Testis (tissue), 2 donors: Measurements from ENCODE around the gene CNTN5.

Source experiments
- POLR2A ChIP-seq: fragments of 450-650 bp; IDR thresholded peaks from one replicate; pipeline ENCODE4 v1.6.1; 2017; ENCODE audit warnings: antibody characterized with exemption, mild to moderate bottlenecking, moderate library complexity
- TF ChIP-seq, protein P1 (sequence below), 3 experiments: fragments of 450-650 bp in 2 of 3; fragments of 200-600 bp in 1 of 3; sonication (generic) in 1 of 3; IDR thresholded peaks; one replicate each; pipeline ENCODE4 v1.5.1; 2016 to 2019; ENCODE audit warnings: antibody characterized with exemption in 3 of 3, mild to moderate bottlenecking in 2 of 3, moderate library complexity in 1 of 3

GRCh38 chr11:99277281-99277680 lies 256.5 kb downstream of the CNTN5 start:
- TF ChIP-seq POLR2A = no peak
- TF ChIP-seq, protein P1, sequence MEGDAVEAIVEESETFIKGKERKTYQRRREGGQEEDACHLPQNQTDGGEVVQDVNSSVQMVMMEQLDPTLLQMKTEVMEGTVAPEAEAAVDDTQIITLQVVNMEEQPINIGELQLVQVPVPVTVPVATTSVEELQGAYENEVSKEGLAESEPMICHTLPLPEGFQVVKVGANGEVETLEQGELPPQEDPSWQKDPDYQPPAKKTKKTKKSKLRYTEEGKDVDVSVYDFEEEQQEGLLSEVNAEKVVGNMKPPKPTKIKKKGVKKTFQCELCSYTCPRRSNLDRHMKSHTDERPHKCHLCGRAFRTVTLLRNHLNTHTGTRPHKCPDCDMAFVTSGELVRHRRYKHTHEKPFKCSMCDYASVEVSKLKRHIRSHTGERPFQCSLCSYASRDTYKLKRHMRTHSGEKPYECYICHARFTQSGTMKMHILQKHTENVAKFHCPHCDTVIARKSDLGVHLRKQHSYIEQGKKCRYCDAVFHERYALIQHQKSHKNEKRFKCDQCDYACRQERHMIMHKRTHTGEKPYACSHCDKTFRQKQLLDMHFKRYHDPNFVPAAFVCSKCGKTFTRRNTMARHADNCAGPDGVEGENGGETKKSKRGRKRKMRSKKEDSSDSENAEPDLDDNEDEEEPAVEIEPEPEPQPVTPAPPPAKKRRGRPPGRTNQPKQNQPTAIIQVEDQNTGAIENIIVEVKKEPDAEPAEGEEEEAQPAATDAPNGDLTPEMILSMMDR (IDR thresholded peaks at IDR 0.05) = no peak
